Measurements from ENCODE around the gene PARD3B.

Gene PARD3B

GRCh38 chr2:204972606-204973336 is 427.5 kb downstream of the PARD3B start:
- DNase-seq, result no peak

- DNase-seq, result no peak
Observed at GRCh38 chr2:204973616-204974015, 428.3 kb downstream of the PARD3B start.

GRCh38 chr2:204974487-204974886 is 429.2 kb downstream of the PARD3B start:
- no peak for DNase-seq

GRCh38 chr2:204977914-204978313 is 432.6 kb downstream of the PARD3B start:
- no peak for DNase-seq

- no peak for DNase-seq
Observed at GRCh38 chr2:204982303-204982702, 437.0 kb downstream of the PARD3B start.

- DNase-seq, result no peak
Observed at GRCh38 chr2:204984518-204984917, 439.2 kb downstream of the PARD3B start.

- DNase-seq, result no peak
Observed at GRCh38 chr2:204986641-204987040, 441.4 kb downstream of the PARD3B start.

GRCh38 chr2:204988836-204989235 is 443.6 kb downstream of the PARD3B start:
- DNase-seq, result no peak

- no peak for DNase-seq
Observed at GRCh38 chr2:204989877-204990276, 444.6 kb downstream of the PARD3B start.

- DNase-seq, result no peak
Observed at GRCh38 chr2:205001300-205001966, 456.2 kb downstream of the PARD3B start.

GRCh38 chr2:205002390-205002789 is 457.1 kb downstream of the PARD3B start:
- DNase-seq, result peak; percentile 26

- DNase-seq, result no peak
Observed at GRCh38 chr2:205003288-205003687, 458.0 kb downstream of the PARD3B start.

GRCh38 chr2:205010196-205010595 is 464.9 kb downstream of the PARD3B start:
- DNase-seq, result no peak

- no peak for DNase-seq
Observed at GRCh38 chr2:205011031-205011430, 465.8 kb downstream of the PARD3B start.

GRCh38 chr2:205012961-205013360 is 467.7 kb downstream of the PARD3B start:
- no peak for DNase-seq

GRCh38 chr2:205013586-205013985 is 468.3 kb downstream of the PARD3B start:
- no peak for DNase-seq

GRCh38 chr2:205014201-205014600 is 468.9 kb downstream of the PARD3B start:
- no peak for DNase-seq

- DNase-seq, result no peak
Observed at GRCh38 chr2:205017381-205017780, 472.1 kb downstream of the PARD3B start.

- DNase-seq, result no peak
Observed at GRCh38 chr2:205017912-205018311, 472.6 kb downstream of the PARD3B start.

- no peak for DNase-seq
Observed at GRCh38 chr2:205020673-205021072, 475.4 kb downstream of the PARD3B start.

GRCh38 chr2:205022841-205023240 is 477.6 kb downstream of the PARD3B start:
- no peak for DNase-seq

- DNase-seq, result peak; percentile 85
Observed at GRCh38 chr2:205024822-205025518, 479.7 kb downstream of the PARD3B start.

- DNase-seq, result no peak
Observed at GRCh38 chr2:205025580-205026240, 480.4 kb downstream of the PARD3B start.

Measured in activated CD4-positive, alpha-beta T cell treated with anti-CD3 and anti-CD28 coated beads, Interleukin-2, amount 50 U/mL, for 16 hours (primary cell).